Measurements from ENCODE around the gene RB1. TPM values are rescaled to one million over a fixed set of nuclear protein-coding genes. Genes with fewer than 3 reads are reported as not detected.

The RB1 gene
- total and polyA plus RNA-seq, 8 donors, result 32.1 to 53.1 (median 47.4) TPM

DNA sequence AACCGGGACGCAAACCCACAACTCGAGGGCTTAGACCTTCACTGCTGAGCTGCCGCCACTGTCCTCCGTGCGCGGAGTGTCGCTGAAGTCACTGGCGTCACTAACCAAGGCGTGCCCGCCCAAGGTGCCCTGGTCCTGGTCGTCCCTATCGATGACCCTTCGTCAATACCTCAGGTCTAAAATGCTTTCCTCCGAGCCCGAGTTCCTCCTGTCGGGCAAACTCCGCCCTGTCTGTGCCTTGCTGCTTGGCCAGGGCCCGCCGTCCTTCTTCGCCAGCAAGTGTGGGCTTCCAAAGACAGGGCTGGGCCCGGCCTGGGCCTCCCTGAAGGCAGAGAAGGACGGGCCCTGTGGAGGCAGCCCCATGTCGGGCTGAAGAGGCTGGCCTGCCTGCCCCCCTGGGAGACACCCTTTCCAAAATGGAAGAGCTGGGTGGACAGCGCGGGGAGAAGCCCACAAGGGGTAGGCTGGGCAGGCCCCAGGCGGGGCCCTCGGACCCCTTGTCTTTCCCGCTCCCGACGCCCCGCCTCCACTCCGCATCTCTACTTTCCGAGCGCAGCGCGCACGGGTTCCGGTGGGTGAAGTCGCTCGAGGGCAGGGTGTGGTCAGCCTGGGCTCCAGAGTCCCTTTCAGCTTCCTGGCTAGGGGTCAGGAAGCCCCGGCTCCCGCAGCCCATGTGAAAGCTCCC lies 13.4 kb downstream of the RB1 start:
- peaks cover 0 to 24% of the 10 kb centered on the region in 2 donors for H3K27me3 ChIP-seq
- intact Hi-C loops (cut with DNase I), result no loop called here
- H3K36me3 ChIP-seq, result peaks cover 0 to 46% of the 10 kb centered on the region in 2 donors
- DNase-seq (peak in 2 of 4 donors; percentile 3 to 76), ATAC-seq (no peak)
- H3K9me3 ChIP-seq, result peaks cover 0 to 20% of the 10 kb centered on the region in 2 donors
- H3K27ac ChIP-seq, result no peak overlapping the region
- no peak overlapping the region for H3K4me3 ChIP-seq
- peaks cover 0 to 29% of the 10 kb centered on the region in 2 donors for H3K4me1 ChIP-seq
- no peak for TF ChIP-seq CTCF (IDR thresholded peaks at IDR 0.05)

GRCh38 chr13:48317511-48318376 lies 14.2 kb downstream of the RB1 start:
- ATAC-seq (peak; percentile 47), DNase-seq (peak in 2 of 4 donors; percentile 3 to 61)
- Histone ChIP-seq H3K36me3 (peaks cover 0 to 45% of the 10 kb centered on the region in 2 donors), H3K9me3 (peaks cover 0 to 28% of the 10 kb centered on the region in 2 donors), H3K27ac (no peak overlapping the region), H3K27me3 (peaks cover 0 to 24% of the 10 kb centered on the region in 2 donors), H3K4me3 (peak overlapping the region in 1 of 2 donors; percentile 33), H3K4me1 (peaks cover 0 to 28% of the 10 kb centered on the region in 2 donors)
- TF ChIP-seq CTCF (IDR thresholded peaks at IDR 0.05), result no peak
- intact Hi-C loops (cut with DNase I), result no loop called here

DNA sequence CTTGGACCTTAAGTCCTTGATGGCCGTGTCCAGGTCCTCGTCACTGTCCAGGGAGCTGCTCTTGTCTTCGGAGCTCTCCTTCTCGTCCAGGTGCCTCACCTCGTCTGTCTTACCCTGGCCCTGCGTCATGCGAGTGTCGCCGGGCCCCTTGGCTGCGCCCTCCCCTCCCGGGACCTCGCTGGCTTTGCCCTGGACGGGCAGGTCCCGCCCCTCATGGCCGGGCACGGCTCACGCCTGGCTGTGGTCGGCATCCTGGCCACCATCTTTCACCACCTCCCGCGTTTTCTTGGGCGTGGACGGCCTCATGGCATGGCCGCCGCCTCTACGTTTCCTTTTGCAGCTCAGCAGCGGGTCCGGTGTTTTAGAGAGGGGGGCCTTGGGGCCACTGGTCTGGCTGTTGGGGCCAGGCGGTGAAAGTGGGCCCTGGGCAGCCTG lies 14.8 kb downstream of the RB1 start:
- H3K4me1 ChIP-seq, result peaks cover 0 to 28% of the 10 kb centered on the region in 2 donors
- peak overlapping the region; percentile 13 to 33 for H3K4me3 ChIP-seq
- no peak for TF ChIP-seq CTCF (IDR thresholded peaks at IDR 0.05)
- peaks cover 0 to 31% of the 10 kb centered on the region in 2 donors for H3K9me3 ChIP-seq
- peaks cover 0 to 45% of the 10 kb centered on the region in 2 donors for H3K36me3 ChIP-seq
- intact Hi-C loops (cut with DNase I), result no loop called here
- H3K27ac ChIP-seq, result no peak overlapping the region
- DNase-seq (peak in 2 of 4 donors; percentile 5 to 76), ATAC-seq (peak; percentile 48)
- peaks cover 0 to 24% of the 10 kb centered on the region in 2 donors for H3K27me3 ChIP-seq

GRCh38 chr13:48318821-48319511 lies 15.4 kb downstream of the RB1 start:
- DNase-seq (peak in 3 of 4 donors; percentile 8 to 82 (median 44)), ATAC-seq (peak; percentile 61)
- intact Hi-C loops (cut with DNase I), result no loop called here
- H3K27me3 ChIP-seq, result peaks cover 0 to 24% of the 10 kb centered on the region in 2 donors
- peak overlapping the region; percentile 13 to 33 for H3K4me3 ChIP-seq
- no peak for TF ChIP-seq CTCF (IDR thresholded peaks at IDR 0.05)
- H3K4me1 ChIP-seq, result peaks cover 0 to 28% of the 10 kb centered on the region in 2 donors
- H3K27ac ChIP-seq, result no peak overlapping the region
- peaks cover 0 to 45% of the 10 kb centered on the region in 2 donors for H3K36me3 ChIP-seq
- H3K9me3 ChIP-seq, result peaks cover 0 to 31% of the 10 kb centered on the region in 2 donors
